GM19193 (cell line): ENCODE data around the gene RAB19.

Experiments used
- POLR2A ChIP-seq: IDR thresholded peaks from 4 replicates; pipeline ENCODE4 v1.6.1; 2011; ENCODE audit not compliant: insufficient read depth, insufficient read length; ENCODE audit errors: extremely low read depth

RAB19 gene

GRCh38 chr7:140425718-140426117 lies 21.9 kb downstream of the RAB19 start:
- TF ChIP-seq POLR2A = no peak

- no peak for TF ChIP-seq POLR2A
Observed at GRCh38 chr7:140426130-140426529, 22.3 kb downstream of the RAB19 start.

GRCh38 chr7:140433396-140433795 lies 29.5 kb downstream of the RAB19 start:
- no peak for TF ChIP-seq POLR2A

GRCh38 chr7:140435252-140435895 lies 31.5 kb downstream of the RAB19 start:
- no peak for TF ChIP-seq POLR2A

GRCh38 chr7:140439359-140439758 lies 35.5 kb downstream of the RAB19 start:
- TF ChIP-seq POLR2A = no peak

GRCh38 chr7:140440593-140440992 lies 36.7 kb downstream of the RAB19 start:
- no peak for TF ChIP-seq POLR2A

GRCh38 chr7:140441519-140441918 lies 37.7 kb downstream of the RAB19 start:
- no peak for TF ChIP-seq POLR2A

GRCh38 chr7:140446467-140446866 lies 42.6 kb downstream of the RAB19 start:
- no peak for TF ChIP-seq POLR2A

- TF ChIP-seq POLR2A = no peak
Observed at GRCh38 chr7:140447841-140448240, 44.0 kb downstream of the RAB19 start.

GRCh38 chr7:140448781-140449480 lies 45.1 kb downstream of the RAB19 start:
- no peak for TF ChIP-seq POLR2A

GRCh38 chr7:140451716-140452115 lies 47.9 kb downstream of the RAB19 start:
- no peak for TF ChIP-seq POLR2A

GRCh38 chr7:140453273-140453672 lies 49.4 kb downstream of the RAB19 start:
- TF ChIP-seq POLR2A = no peak

GRCh38 chr7:140454657-140455015 lies 50.8 kb downstream of the RAB19 start:
- no peak for TF ChIP-seq POLR2A

GRCh38 chr7:140455743-140456142 lies 51.9 kb downstream of the RAB19 start:
- TF ChIP-seq POLR2A = no peak

- no peak for TF ChIP-seq POLR2A
Observed at GRCh38 chr7:140456551-140457051, 52.7 kb downstream of the RAB19 start.

- no peak for TF ChIP-seq POLR2A
Observed at GRCh38 chr7:140458201-140458600, 54.3 kb downstream of the RAB19 start.
